NCI-H510A (cell line): ENCODE data around the gene SH3RF3.

ENCODE experiments used
- DNase-seq: peaks from one replicate; lab custom pipeline; 2025; lab: John Stamatoyannopoulos, UW

The SH3RF3 gene

DNA sequence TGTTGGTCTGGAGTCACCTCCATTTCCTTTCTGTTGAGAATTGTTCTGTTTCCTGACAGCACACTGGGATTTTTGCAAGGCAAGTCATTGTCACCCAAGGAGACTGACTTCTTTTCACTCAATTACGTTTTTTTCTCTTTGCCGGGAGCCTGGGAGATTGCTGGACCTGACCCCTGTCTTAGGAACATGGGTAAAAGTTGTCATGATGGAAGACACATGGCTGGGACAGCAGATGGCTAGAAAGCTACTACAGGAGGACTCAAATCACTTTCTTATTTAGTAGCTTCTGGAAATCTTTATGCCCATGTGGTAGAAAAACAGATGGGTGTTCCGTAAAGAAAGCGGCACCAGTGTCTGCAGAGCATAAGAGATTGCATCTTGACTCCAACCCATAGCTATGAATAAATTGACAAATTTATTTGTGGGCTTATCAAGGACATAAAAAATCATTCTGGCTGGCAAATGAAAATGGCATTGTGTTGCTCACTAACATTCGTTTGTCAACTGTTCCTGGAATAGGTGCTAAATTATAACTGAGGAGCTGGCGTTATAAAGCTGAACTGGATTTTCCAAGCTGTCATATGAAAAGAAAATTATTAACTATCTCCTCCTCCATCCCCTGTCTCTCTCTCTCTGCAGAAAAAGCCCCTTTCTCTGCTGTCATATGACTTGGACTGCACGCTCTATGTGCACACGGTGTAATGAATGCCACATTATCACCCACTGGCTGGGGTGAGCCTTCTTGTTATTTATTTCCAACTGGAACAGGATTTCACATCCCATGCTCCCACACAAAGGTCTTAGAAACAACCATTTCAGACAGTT, 159.8 kb downstream of the SH3RF3 start:
- DNase-seq: no peak

DNA sequence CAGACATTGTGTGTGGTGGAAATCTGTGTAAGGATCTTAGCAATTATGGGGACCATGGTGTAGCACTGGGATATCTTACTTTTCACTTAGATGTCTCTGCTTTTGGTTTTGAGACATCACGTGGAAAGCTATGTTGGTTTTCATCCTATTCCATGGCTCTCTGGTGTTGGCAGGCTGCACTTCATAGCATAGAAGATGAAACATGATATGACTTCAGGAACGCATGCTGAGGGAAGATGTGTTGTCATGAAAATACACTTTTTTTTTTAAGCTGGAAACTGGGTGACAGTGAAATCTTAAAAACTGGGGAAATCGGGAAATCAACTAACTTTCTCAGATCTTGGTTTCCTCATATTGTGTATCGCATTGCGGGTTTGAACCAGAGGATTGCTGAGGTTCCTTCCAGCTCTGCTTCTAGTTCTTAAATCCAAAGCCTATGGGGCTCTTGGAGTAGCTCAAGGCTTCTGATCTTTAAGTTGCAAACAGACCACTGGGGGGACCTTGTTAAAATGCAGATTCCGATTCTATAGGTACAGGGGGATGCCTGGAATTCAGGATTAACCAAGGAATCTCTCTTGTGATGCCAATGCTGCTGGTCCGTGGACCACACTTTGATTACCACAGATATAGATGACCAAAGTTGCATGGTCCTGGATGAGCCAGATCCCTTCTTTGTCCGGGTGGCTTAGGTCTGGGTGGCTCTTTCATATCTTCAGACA, 160.7 kb downstream of the SH3RF3 start:
- DNase-seq: no peak

- no peak for DNase-seq
These were observed 162.1 kb downstream of the SH3RF3 start for GRCh38 chr2:109290887-109291643.

DNA sequence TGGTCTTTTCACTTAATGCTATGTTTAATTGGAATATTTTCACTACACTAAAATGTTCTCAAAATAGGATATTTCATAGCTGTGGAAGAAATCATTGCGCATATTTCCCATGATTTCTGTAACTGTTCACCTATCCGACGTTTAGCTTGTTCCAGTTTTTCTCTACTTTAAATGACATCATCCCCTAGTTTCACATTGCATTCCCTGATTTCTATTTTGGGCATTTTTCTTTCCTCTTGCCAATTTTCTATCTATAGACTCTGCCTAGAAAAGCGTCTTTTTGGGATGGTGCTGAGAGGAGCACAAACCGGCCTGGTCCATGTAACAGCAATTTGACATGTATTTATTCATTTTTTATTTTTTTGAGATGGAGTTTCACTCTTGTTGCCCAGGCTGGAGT, 163.4 kb downstream of the SH3RF3 start:
- DNase-seq: no peak

GRCh38 chr2:109293663-109294062, 164.7 kb downstream of the SH3RF3 start:
- DNase-seq: no peak

GRCh38 chr2:109294523-109294922, 165.5 kb downstream of the SH3RF3 start:
- DNase-seq: no peak

DNA sequence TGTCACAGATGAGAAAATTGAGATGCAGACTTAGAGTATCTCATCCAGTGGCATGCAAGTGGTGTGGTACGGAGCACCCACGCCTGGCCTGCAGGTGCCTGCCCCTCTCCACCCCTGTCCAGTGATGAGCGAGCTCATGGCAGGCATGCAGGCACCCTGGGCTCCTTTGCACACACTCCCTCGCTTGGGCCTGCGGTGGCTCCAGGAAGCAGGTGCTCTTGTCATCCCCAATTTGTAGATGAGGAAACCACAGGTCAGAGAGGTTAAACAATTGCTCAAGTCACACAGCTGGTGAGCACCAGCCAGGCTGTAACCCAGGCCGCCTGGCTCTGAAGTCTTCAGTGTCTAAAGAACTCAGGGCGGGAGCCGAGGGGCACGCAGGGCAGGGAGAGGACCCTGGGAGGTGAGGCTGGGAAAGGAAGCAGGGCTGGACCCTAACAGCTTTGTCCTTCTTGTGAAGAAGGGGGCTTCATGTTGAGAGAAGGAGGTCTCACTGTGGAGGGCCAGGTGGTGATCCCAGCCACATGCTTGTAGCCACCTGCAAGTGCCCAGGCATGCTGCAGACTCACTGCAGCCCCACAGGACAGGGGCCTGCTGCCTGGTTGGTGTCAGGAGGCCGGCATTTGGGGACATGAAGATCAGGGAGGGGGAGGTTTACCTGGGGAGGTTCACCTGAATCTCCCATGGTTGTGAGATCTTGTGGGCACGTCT, 166.2 kb downstream of the SH3RF3 start:
- no peak for DNase-seq

DNA sequence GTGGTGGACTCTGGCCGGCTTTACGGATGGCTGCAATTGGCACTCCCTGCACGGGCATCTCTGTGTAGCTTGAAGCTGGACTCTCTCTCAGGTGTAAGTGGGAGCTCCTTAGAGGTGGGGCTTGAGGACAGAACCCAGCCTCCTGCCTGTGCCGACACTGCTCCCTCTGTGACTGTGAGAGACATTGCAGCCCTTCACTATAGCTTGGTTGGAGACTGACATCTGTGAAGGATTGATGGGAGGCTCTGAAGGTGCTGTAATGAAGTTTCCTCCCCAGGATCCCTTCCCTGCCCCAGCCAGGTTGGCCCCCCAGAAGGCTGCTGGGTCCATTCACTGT, 166.7 kb downstream of the SH3RF3 start:
- no peak for DNase-seq

DNA sequence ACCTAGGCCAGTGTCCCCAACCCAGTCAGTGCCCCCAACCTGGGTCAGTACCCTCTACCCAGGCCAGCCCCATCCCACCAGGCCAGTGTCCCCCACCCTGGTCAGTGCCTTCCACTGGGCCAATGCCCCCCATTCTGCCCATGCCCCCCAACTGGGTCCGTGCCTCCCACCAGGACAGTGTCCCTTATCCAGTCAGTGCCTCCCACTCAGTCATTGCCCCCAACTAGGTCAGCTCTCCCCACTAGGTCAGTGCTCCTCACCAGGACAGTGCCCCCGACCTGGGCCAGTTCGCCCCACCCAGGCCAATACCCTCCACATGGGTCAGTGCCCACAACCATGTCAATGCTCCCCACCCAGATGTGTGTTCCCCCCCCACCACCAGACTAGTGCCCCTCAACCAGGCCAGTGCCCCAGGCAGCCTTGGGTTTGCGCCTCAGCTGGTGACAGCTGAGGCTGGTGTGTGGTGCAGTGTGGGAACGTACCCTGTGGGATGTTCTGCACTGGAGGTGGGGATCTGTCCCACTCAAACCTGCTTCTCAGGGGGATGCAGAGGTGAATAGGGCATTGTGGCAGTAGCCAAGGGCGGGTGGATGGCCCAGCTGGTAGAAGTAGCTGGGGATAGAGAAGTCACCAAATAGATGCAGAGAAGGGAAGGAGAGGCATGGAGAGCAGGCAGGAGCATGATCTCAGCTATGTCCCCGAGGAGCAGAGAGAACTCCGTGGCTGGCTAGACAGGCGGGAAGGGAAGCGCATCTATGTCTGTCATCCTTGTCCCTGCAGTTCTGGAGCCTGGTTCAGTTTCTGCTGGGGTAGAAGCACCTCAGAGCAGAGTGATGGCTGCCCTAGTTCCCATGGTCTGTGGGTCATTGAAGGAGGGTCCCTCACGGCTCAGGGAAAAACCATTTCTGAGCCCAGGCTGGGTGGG, 168.8 kb downstream of the SH3RF3 start:
- no peak for DNase-seq

DNA sequence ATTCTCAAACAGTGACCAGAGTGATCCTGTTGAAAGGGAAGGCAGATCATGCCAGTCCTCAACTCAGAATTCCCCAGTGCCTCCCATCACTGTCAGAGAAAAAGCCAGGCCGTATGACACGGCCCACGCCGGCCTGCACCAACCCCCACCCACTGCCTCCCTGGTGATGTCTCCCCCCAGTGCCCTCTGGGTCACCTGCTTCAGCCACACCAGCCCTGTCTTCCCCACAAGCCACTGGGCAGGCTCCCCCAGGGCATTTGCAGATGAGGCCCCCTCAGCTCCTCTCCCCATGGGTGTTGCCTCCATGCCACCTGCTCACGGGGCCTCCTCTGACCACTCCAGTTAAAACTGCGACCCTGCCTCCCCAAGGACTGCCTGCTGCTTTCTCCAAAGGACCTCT, 169.8 kb downstream of the SH3RF3 start:
- no peak for DNase-seq

- no peak for DNase-seq
These were observed 170.5 kb downstream of the SH3RF3 start for GRCh38 chr2:109299536-109299935.

DNA sequence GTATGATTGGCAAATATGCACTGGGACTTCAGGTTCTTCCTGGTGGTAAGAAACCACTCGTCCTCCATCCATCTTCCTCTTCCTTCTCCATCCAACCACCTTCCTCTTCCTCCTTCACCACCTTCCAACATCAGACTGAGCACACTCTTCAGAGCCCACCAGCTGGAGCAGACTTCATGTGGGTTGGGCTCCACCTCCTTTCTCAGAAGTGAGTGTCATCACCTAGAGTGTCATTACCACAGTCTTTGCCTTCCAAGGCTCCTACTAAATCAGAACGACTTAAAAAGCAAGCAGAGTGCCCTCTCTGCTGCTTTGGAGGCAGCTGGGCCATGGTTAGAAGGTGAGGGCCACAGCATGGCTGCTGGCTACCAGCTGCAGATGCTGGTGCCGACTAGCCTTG, 171.6 kb downstream of the SH3RF3 start:
- no peak for DNase-seq

DNA sequence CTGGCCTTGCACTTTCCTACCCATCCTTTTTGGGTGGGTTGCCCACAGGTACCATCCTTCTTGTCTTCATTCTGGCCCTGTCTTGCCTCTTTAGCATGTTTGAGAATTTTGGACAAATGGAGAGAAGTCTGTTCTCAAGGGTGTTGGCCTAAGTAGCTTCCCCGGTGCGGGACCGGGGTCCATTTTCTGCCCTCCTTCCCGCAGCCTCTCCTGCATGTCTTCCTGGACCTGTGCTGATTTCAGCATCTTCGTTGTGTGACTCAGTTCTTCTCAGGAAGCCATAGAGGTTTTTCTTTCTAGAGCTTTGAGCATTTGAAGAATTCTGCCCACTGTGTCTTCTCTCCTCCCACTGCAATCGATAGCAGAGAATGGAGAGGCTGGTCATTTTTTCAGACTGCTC, 172.7 kb downstream of the SH3RF3 start:
- no peak for DNase-seq

- DNase-seq: no peak
These were observed 173.3 kb downstream of the SH3RF3 start for GRCh38 chr2:109302319-109302718.

GRCh38 chr2:109304242-109304641, 175.2 kb downstream of the SH3RF3 start:
- no peak for DNase-seq

DNA sequence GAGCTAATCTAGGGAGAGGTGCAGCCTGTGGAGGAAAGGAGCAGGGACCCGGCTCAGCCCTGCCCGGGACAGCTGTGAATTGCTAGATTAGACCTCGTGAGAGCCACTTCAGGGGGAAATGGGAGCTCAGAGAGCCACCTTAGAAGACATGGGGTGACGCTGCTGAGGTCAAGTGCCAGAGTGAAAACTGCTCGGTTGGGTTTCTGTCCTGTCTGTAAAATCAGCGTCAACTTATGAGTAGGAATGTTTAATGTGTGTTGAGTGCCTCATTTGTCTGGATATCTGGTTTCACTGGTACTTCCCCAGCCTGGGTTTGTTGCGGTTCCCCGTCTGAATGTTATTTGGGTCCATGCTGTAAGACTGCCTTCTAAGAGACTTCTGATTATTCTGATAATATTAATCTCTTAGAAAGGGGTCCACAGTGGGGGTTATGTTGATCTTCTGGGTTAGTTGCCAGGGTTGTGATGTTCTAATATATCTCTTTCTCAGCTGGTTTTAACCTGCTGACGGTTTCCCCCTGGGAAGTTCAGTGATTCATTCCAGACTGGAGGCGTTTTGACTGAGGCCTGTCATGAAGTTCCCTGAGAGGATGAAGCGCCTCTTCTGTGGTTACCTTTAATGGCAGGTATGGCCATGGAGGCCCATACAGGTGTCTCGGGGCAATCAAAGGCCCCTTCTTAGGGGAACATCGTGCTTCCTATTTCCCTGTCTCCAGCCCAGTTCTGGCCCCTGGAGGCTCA, 175.9 kb downstream of the SH3RF3 start:
- no peak for DNase-seq

DNA sequence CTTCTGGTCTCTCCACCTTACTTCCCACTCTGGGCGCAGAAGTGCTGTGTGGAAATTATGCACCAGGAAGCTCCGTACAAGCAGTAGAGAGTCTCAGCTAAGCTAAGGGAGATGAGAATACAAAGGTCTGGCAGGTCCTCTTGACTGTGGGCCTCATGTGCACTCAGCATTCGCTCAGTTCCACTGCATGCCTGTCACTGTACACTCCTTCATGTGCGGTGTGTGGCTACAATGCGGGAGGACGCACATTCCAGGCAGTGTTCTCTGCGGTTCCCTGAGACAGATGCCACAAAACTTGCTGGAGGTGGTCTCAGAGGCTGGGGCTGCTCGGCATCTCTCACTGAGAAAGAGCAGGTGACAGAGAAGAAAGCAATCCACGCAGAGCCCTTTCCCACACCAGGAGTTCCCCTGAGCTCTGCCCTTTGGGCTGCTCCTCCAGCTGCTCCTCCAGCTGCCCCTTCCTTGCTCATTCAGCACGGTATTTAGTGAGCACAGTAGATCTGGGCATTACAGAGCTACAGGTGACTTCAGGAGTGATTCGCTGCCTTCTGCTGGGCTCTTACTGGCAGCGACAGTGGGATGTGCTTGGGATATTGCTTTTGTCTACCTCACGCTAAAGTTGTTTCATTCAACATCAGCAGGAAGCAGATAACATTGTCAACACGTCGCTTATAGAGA, 176.6 kb downstream of the SH3RF3 start:
- DNase-seq: no peak

DNA sequence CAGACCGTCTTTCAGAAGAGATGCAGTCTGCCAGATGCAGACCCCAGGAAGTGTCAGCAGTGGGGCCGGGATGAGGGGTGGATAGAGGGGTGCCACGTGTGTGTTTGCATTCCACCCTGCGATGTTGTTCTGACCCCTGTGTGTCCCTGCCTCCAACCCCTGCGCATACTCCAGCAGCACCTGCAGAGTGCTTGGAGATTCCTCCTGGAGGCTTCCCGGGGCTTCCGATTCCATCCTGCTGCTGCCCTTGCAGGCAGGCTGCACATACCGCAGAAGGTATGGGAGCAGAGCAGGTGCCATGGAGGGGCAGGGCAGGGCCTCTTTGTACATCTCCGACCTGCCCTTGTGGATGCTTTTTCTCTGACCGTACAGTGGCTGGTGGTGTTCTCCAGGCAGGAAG, 177.2 kb downstream of the SH3RF3 start:
- no peak for DNase-seq

GRCh38 chr2:109311771-109312170, 182.8 kb downstream of the SH3RF3 start:
- no peak for DNase-seq

GRCh38 chr2:109312902-109313301, 183.9 kb downstream of the SH3RF3 start:
- DNase-seq: no peak
